Activated naive CD4-positive, alpha-beta T cell treated with anti-CD3 and anti-CD28 coated beads for 36 hours (primary cell): ENCODE data around the gene ZBTB17. TPM values are rescaled to one million over a fixed set of nuclear protein-coding genes. Genes with fewer than 3 reads are reported as not detected.
"Not testable (repeated sequence)": the region's sequence is repeated elsewhere in the genome, so short reads cannot be mapped to it uniquely, and the experiment has no call there.

Experiments used
- CTCF ChIA-PET: fragments of 350-600 bp; sonication (Branson Sonifier 250); formaldehyde crosslinking; loops from one replicate; lab custom pipeline; 2021; ENCODE audit warnings: antibody characterized with exemption; lab: Charles Lee
- DNase-seq: peaks from one replicate; pipeline ENCODE4 v3.0.0-alpha.2; 2020
- H3K27ac Mint-ChIP-seq: one replicate; pipeline ENCODE4 v1.8.0; 2021; ENCODE audit warnings: mild to moderate bottlenecking, mixed read lengths
- H3K27me3 Mint-ChIP-seq: one replicate; pipeline ENCODE4 v1.8.0; 2021; ENCODE audit warnings: low read depth, mixed read lengths
- H3K36me3 Mint-ChIP-seq: one replicate; pipeline ENCODE4 v1.8.0; 2021; ENCODE audit warnings: low read depth, mixed read lengths
- H3K4me1 Mint-ChIP-seq: one replicate; pipeline ENCODE4 v1.8.0; 2021; ENCODE audit warnings: low read depth, mixed read lengths
- H3K4me3 Mint-ChIP-seq: one replicate; pipeline ENCODE4 v1.8.0; 2021; ENCODE audit warnings: mild to moderate bottlenecking, moderate library complexity, mixed read lengths
- H3K9me3 Mint-ChIP-seq: one replicate; pipeline ENCODE4 v1.8.0; 2021; ENCODE audit warnings: mixed read lengths
- intact Hi-C: fragments of 100-400 bp; cut with micrococcal nuclease; formaldehyde crosslinking; loops from one replicate; pipeline ENCODE4 v1.15.1; 2023
- total RNA-seq, 2 experiments: library from RNA; stranded (reverse); gene quantifications; one replicate each; pipeline ENCODE4 v1.2.3, GENCODE V29; 2021

ZBTB17 gene
- total RNA-seq, 2 experiments from 2014 or later: 34.8 to 37.5 TPM

DNA sequence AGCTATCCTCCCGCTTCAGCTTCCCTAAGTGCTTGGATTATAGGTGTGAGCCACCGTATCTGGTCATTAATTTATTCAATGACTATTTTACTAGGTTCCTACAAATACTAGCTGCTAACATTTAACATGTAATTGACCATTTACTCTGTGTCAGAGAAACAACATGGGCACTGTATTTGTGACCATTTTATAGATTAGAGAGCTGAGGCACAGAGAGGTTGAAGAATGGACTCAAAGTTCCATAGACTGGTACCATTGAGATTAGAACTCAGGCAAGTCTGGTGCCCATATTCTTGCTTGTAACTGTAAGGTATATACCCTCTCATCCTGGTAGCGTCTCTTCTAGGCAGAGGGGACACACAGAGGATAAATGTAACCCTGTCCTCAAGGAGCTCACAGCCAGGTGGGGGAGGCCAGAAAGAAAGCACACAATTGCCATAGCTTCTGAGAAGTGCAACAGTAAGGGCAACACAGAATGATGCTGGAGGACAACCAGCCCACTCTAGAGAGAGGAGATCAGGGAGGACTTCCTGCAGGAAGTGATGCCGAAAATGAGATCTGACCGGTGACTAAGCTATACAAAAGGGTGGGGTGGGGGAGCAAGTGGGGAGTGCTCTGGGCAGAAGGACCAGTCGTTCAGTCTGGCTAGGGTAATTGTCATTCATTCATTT lies 31.9 kb upstream of the ZBTB17 start:
- Mint-ChIP-seq H3K4me3 (no peak overlapping the region), H3K9me3 (no peaks in the 10 kb centered on the region), H3K27ac (no peak overlapping the region), H3K36me3 (no peaks in the 10 kb centered on the region), H3K27me3 (peaks cover 2% of the 10 kb centered on the region), H3K4me1 (peaks cover 11% of the 10 kb centered on the region)
- no peak for DNase-seq
- CTCF ChIA-PET: interaction anchor here (0.7 to 2.9 kb wide), 27 partner anchors 10 to 219 kb away, joined by 3 to 23 read pairs (median 4); partner anchors contain the start of gene CLCNKA
- intact Hi-C loops: loop anchor here (1.0 to 2.0 kb wide), 2 partner anchors 179 to 193 kb away; no protein-coding TSS in a partner anchor

GRCh38 chr1:16006552-16007485 lies 30.9 kb upstream of the ZBTB17 start:
- CTCF ChIA-PET: interaction anchor here (0.6 to 3.8 kb wide), 26 partner anchors 9 to 576 kb away, joined by 3 to 23 read pairs (median 4); no protein-coding TSS in a partner anchor
- Mint-ChIP-seq H3K4me1 (peaks cover 7% of the 10 kb centered on the region), H3K4me3 (no peak overlapping the region), H3K36me3 (no peaks in the 10 kb centered on the region), H3K27me3 (peaks cover 2% of the 10 kb centered on the region), H3K27ac (no peak overlapping the region), H3K9me3 (no peaks in the 10 kb centered on the region)
- DNase-seq: no peak
- intact Hi-C loops: loop anchor here (1.0 kb wide), 1 partner anchor 192 kb away; no protein-coding TSS in a partner anchor

DNA sequence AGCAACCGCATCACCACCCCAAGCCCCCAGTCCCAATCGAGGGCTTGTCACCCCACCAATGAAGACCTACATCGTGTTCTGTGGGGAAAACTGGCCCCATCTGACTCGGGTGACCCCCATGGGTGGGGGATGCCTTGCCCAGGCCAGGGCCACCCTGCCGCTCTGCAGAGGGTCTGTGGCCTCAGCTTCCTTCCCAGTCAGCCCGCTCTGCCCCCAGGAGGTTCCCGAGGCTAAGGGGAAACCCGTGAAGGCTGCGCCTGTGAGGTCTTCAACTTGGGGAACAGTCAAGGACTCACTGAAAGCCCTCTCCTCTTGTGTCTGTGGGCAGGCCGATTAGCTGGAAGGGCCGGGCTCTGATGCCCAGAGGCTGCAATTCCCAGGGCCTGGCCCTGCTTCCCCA lies 30.1 kb upstream of the ZBTB17 start:
- no peaks in the 10 kb centered on the region for H3K36me3 Mint-ChIP-seq
- H3K27ac Mint-ChIP-seq: no peak overlapping the region
- peaks cover 7% of the 10 kb centered on the region for H3K4me1 Mint-ChIP-seq
- intact Hi-C loops: no loop called here
- no peaks in the 10 kb centered on the region for H3K9me3 Mint-ChIP-seq
- no peak overlapping the region for H3K4me3 Mint-ChIP-seq
- no peak for DNase-seq
- H3K27me3 Mint-ChIP-seq: no peaks in the 10 kb centered on the region
- CTCF ChIA-PET: interaction anchor here (0.7 to 3.8 kb wide), 5 partner anchors 48 to 1007 kb away, joined by 3 to 23 read pairs (median 6); no protein-coding TSS in a partner anchor

DNA sequence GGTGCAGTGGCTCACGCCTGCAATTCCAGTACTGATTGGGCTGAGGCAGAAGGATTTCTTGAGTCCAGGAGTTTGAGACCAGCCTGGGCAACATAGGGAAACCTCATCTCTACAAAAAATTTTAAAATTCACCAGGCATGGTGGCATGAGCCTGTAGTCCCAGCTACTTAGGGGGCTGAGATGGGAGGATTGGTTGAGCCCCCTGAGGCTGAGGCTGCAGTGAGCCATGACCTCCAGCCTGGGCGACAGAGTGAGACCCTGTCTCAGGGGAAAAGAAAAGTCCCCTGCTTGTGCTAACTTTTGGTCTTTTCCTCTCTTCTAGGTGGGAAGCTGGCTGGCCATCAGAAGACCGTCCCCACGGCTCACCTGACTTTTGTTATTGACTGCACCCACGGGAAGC lies 29.7 kb upstream of the ZBTB17 start:
- Mint-ChIP-seq H3K27me3 (no peaks in the 10 kb centered on the region), H3K4me3 (no peak overlapping the region), H3K27ac (no peak overlapping the region), H3K9me3 (no peaks in the 10 kb centered on the region), H3K36me3 (no peaks in the 10 kb centered on the region), H3K4me1 (peaks cover 7% of the 10 kb centered on the region)
- intact Hi-C loops: no loop called here
- DNase-seq: no peak
- CTCF ChIA-PET: interaction anchor here (0.5 to 3.8 kb wide), 6 partner anchors 49 to 1008 kb away, joined by 3 to 23 read pairs (median 5); no protein-coding TSS in a partner anchor

DNA sequence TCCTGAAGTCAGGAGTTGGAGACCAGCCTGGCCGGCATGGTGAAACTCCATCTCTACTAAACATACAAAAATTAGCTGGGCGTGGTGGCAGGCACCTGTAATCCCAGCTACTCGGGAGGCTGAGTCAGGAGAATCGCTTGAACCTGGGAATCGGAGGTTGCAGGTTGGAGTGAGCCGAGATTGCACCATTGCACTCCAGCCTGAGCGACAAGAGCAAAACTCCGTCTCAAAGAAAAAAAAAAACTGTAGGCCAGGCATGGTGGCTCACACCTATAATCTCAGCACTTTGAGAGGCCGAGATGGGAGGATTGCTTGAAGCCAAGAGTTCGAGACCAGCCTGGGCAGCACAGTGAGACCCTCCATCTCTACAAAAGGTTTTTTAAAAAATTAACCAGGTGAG lies 25.4 kb upstream of the ZBTB17 start:
- H3K27ac Mint-ChIP-seq, H3K36me3 Mint-ChIP-seq: not testable (repeated sequence)
- CTCF ChIA-PET: interaction anchor here (2.0 kb wide), 1 partner anchor 9 kb away, joined by 9 read pairs; no protein-coding TSS in a partner anchor

GRCh38 chr1:15998929-15999328 lies 23.0 kb upstream of the ZBTB17 start:
- Mint-ChIP-seq H3K27ac (no peak overlapping the region), H3K36me3 (no peaks in the 10 kb centered on the region), H3K4me3 (no peak overlapping the region), H3K27me3 (no peaks in the 10 kb centered on the region), H3K9me3 (no peaks in the 10 kb centered on the region), H3K4me1 (no peaks in the 10 kb centered on the region)
- CTCF ChIA-PET: interaction anchor here (1.4 to 2.4 kb wide), 3 partner anchors 22 to 207 kb away, joined by 3 to 9 read pairs (median 5); partner anchors contain the start of gene ZBTB17
- no peak for DNase-seq
- intact Hi-C loops: no loop called here

More for the DNA sequence above, 25.4 kb upstream of the ZBTB17 start:
- intact Hi-C loops, H3K4me1 Mint-ChIP-seq, H3K4me3 Mint-ChIP-seq, H3K27me3 Mint-ChIP-seq, H3K9me3 Mint-ChIP-seq, DNase-seq: not testable (repeated sequence)

DNA sequence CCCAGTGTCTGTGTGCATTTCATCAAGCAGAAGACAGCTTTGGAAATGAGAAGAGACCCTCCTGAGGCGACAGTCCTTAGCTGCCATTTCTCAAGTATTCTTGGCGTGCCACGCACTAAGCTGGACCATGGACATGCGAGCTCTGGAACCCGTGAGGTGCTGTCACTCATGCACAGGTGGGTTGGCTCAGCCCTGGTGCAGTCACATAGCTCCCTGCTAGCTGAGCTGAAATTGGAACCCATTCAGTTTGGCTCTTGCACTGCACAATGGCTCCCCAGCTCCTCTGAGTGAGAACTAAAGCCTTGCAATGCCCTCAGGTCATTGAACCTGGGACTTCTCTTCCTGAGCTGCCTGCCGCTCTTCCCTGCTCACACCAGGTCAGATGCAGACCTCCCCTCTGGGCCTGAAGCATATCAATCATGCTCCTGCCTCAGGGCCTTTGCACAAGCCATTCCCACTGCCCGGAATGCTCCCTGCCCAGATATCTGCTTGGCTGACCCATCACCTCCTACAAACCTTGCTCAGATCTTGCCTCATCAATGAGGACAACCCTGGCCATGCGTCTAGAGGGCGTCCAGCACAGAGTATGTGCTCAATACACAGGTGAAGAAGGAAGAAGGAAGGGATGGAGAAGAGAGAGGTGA lies 21.9 kb upstream of the ZBTB17 start:
- H3K4me3 Mint-ChIP-seq: no peak overlapping the region

GRCh38 chr1:15997076-15997585 lies 21.2 kb upstream of the ZBTB17 start:
- Mint-ChIP-seq H3K4me1 (no peaks in the 10 kb centered on the region), H3K9me3 (no peaks in the 10 kb centered on the region), H3K4me3 (no peak overlapping the region), H3K36me3 (no peaks in the 10 kb centered on the region), H3K27ac (no peak overlapping the region), H3K27me3 (no peaks in the 10 kb centered on the region)
- CTCF ChIA-PET: interaction anchor here (1.0 to 2.4 kb wide), 5 partner anchors 10 to 206 kb away, joined by 4 to 9 read pairs (median 7); partner anchors contain the start of gene ZBTB17
- intact Hi-C loops: no loop called here
- DNase-seq: no peak

More for the DNA sequence above, 21.9 kb upstream of the ZBTB17 start:
- H3K9me3 Mint-ChIP-seq: no peaks in the 10 kb centered on the region
- DNase-seq: no peak
- H3K27me3 Mint-ChIP-seq: no peaks in the 10 kb centered on the region
- H3K36me3 Mint-ChIP-seq: no peaks in the 10 kb centered on the region
- intact Hi-C loops: no loop called here
- no peaks in the 10 kb centered on the region for H3K4me1 Mint-ChIP-seq
- no peak overlapping the region for H3K27ac Mint-ChIP-seq
- CTCF ChIA-PET: interaction anchor here (1.0 to 2.4 kb wide), 6 partner anchors 10 to 206 kb away, joined by 3 to 9 read pairs (median 6); partner anchors contain the start of gene ZBTB17

DNA sequence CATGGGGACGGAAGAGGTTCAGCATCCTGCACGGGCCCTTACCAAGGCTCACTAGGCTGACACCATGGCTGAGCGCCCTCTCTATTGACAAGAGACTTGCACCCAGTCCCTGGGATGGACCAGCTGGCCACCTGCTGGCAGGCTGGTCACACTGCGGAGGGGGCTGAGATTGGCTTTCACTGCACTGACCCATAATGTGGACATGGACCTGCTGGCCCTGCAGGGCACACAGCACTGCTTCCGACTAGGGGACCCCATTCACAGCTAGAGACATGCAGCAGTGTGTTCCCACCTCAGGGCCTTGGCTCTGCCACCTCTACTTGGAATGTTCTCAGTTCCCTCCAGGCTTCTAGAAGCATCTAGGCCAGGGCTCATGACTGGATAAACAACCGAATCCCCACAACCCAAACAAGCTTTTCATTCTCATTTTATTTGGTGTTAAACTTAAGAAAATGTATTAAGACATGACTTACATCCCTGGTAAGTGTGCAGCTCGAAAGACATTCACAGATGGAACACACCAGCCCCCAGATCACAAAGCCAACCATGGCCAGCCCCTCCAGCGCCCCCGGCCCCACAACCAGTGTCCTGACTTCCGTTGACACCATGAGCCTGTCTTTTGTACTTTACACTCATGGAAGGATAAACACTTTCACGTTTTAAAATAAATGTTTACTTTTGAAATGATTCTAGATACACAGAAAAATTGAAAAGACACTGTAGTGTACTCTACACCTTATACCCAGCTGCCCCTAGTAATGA lies 18.9 kb upstream of the ZBTB17 start:
- no peak overlapping the region for H3K4me3 Mint-ChIP-seq
- H3K27ac Mint-ChIP-seq: no peak overlapping the region
- H3K27me3 Mint-ChIP-seq: no peaks in the 10 kb centered on the region
- no peaks in the 10 kb centered on the region for H3K36me3 Mint-ChIP-seq
- no peaks in the 10 kb centered on the region for H3K9me3 Mint-ChIP-seq
- H3K4me1 Mint-ChIP-seq: no peaks in the 10 kb centered on the region
- CTCF ChIA-PET: interaction anchor here (0.6 to 3.1 kb wide), 11 partner anchors 9 to 204 kb away, joined by 3 to 10 read pairs (median 4); partner anchors contain the start of gene SRARP
- peak; percentile 68 for DNase-seq
- intact Hi-C loops: loop anchor here (1.0 kb wide), 3 partner anchors 179 to 202 kb away; no protein-coding TSS in a partner anchor

DNA sequence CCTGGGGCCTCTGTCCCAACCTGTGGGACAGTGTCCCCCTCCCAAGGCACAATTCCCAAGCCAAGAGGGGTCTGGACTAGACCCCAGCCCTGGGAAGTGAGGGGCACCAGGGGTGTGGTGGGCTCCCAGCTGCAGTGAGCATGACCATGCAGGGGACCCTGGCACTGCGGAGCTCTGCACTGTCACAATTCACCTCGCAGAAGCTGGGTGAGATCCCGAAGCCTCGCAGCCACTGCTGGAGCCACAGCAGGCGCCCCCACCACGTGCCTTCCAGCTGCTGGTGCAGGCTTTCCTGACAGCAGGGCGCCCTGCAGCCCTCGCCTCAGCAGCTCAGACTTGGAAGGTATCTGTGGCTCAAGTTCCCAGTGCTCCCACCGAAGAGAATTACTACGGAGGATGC lies 18.2 kb upstream of the ZBTB17 start:
- no peak for DNase-seq
- no peak overlapping the region for H3K27ac Mint-ChIP-seq
- no peaks in the 10 kb centered on the region for H3K4me1 Mint-ChIP-seq
- CTCF ChIA-PET: interaction anchor here (0.6 to 3.1 kb wide), 5 partner anchors 10 to 203 kb away, joined by 3 to 10 read pairs (median 6); partner anchors contain the start of gene SRARP
- H3K27me3 Mint-ChIP-seq: no peaks in the 10 kb centered on the region
- H3K4me3 Mint-ChIP-seq: no peak overlapping the region
- H3K9me3 Mint-ChIP-seq: no peaks in the 10 kb centered on the region
- H3K36me3 Mint-ChIP-seq: no peaks in the 10 kb centered on the region
- intact Hi-C loops: loop anchor here (1.0 kb wide), 3 partner anchors 179 to 202 kb away; no protein-coding TSS in a partner anchor
